GM18498 (cell line): Measurements from ENCODE around the gene CUZD1.
A peak's percentile ranks its signal among the peaks of the same experiment; 100 is the strongest.
"Not testable (repeated sequence)": the region's sequence is repeated elsewhere in the genome, so short reads cannot be mapped to it uniquely, and the experiment has no call there.

Experiments used
- ATAC-seq: cut with Tn5 transposase; IDR thresholded peaks from one replicate; pipeline ENCODE4 v1.9.1; 2021; ENCODE audit warnings: mild to moderate bottlenecking, moderate library complexity; ENCODE audit not compliant: unreplicated experiment

Gene CUZD1, protein sequence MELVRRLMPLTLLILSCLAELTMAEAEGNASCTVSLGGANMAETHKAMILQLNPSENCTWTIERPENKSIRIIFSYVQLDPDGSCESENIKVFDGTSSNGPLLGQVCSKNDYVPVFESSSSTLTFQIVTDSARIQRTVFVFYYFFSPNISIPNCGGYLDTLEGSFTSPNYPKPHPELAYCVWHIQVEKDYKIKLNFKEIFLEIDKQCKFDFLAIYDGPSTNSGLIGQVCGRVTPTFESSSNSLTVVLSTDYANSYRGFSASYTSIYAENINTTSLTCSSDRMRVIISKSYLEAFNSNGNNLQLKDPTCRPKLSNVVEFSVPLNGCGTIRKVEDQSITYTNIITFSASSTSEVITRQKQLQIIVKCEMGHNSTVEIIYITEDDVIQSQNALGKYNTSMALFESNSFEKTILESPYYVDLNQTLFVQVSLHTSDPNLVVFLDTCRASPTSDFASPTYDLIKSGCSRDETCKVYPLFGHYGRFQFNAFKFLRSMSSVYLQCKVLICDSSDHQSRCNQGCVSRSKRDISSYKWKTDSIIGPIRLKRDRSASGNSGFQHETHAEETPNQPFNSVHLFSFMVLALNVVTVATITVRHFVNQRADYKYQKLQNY

GRCh38 chr10:122845783-122846332 is at the start of gene CUZD1:
TSS of gene CUZD1 (minus strand) at chr10:122845857. CDS start at chr10:122845843, 14 bp downstream.
- ATAC-seq, result no peak

GRCh38 chr10:122894261-122894944 is 48.7 kb upstream of the CUZD1 start:
- no peak for ATAC-seq

GRCh38 chr10:122884166-122884565 is 38.5 kb upstream of the CUZD1 start:
- ATAC-seq, result no peak

GRCh38 chr10:122882766-122883165 is 37.1 kb upstream of the CUZD1 start:
- ATAC-seq, result no peak

GRCh38 chr10:122879339-122880273 is 33.9 kb upstream of the CUZD1 start, which contains the start of gene FAM24B:
TSS of gene FAM24B (minus strand) at chr10:122879581. CDS start at chr10:122850515, 29,066 bp downstream.
- ATAC-seq, result peak; percentile 80

- peak; percentile 25 for ATAC-seq
Measured at GRCh38 chr10:122878799-122879338, 33.2 kb upstream of the CUZD1 start.

DNA sequence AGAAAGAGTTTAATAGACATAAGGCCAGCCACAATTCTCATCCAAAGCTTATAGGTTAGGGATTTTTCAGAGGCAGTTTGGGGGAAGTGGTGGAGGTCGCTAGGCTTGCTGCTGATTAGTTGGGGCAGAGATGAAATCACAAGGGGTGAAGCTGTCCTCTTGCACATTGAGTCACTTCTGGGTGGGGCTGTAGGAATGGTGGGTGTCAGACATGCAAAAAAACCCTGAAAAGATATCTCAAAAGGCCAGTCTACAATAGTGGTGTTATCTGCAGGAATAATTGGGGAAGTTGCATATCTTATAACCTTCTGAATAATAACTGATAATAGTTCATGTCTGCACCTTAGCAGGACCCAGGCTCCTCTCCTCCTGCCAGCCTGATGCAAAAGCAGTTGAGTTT is 31.6 kb upstream of the CUZD1 start:
- no peak for ATAC-seq

GRCh38 chr10:122876467-122876855 is 30.8 kb upstream of the CUZD1 start:
- no peak for ATAC-seq

GRCh38 chr10:122875843-122876466 is 30.3 kb upstream of the CUZD1 start:
- ATAC-seq, result no peak

DNA sequence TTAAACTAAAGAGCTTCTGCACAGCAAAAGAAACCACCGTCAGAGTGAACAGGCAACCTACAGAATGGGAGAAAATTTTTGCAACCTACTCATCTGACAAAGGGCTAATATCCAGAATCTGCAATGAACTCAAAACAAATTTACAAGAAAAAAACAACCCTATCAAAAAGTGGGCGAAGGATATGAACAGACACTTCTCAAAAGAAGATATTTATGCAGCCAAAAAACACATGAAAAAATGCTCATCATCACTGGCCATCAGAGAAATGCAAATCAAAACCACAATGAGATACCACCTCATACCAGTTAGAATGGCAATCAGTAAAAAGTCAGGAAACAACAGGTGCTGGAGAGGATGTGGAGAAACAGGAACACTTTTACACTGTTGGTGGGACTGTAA is 26.3 kb upstream of the CUZD1 start:
- ATAC-seq, result not testable (repeated sequence)

GRCh38 chr10:122868768-122869167 is 23.1 kb upstream of the CUZD1 start:
- not testable (repeated sequence) for ATAC-seq

DNA sequence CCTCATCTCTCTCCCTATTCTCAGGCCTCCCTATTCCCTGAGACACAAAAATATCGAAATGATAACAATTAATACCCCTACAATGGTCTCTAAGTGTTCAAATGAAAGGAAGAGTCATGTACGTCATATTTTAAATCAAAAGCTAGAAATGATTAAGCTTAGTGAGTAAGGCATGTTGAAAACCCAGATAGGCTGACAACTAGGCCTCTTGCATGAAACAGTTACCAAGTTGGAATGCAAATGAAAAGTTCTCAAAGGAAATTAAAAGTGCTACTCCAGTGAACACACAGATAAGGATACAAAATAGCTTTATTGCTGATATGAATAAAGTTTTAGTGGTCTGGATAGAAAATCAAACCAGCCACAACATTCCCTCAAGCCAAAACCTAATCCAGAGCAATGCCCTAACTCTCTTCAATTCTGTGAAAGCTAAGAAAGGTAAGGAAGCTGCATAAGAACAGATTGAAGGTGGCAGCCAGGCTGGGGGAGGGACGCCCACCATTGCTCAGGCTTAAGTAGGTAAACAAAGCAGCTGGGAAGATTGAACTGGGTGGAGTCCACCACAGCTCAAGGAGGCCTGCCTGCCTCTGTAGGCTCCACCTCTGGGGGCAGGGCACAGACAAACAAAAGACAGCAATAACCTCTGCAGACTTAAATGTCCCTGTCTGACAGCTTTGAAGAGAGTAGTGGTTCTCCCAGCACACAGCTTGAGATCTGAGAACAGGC is 21.3 kb upstream of the CUZD1 start:
- not testable (repeated sequence) for ATAC-seq

DNA sequence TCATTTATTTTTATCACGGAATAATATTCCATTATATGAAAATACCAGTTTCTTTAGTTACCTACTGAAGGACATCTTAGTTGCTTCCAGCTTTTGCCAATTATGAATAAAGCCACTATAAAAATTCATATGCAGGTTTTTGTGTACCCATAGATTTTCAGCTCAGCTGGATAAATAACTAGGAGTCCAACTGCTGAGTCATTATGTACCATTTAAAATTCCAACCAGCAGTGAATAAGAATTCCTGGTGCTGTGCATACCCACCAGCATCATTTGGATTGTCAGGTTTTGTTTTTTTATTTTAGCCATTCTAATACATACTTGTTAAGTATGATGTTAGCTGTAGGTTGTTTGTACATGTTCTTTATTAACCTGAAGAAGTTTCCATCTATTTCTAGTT is 19.2 kb upstream of the CUZD1 start:
- no peak for ATAC-seq

DNA sequence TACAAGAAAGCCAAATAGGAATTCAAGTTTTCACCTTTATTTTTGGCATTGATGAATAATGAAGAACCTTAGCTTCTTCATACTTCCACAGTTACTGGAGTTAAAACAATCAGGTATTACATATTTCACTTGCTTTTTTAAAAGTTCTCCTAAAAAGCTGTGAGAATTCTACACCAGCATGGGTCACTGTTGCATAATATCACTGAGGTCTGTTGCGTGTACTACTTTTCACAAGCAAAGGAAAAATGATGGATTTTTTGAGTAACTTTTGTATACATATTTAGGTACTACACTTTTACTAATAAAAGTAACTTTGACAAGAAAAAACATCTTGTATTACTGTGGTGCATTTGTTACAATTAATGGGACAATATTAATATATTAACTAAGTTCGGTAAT is 18.5 kb upstream of the CUZD1 start:
- ATAC-seq, result no peak

DNA sequence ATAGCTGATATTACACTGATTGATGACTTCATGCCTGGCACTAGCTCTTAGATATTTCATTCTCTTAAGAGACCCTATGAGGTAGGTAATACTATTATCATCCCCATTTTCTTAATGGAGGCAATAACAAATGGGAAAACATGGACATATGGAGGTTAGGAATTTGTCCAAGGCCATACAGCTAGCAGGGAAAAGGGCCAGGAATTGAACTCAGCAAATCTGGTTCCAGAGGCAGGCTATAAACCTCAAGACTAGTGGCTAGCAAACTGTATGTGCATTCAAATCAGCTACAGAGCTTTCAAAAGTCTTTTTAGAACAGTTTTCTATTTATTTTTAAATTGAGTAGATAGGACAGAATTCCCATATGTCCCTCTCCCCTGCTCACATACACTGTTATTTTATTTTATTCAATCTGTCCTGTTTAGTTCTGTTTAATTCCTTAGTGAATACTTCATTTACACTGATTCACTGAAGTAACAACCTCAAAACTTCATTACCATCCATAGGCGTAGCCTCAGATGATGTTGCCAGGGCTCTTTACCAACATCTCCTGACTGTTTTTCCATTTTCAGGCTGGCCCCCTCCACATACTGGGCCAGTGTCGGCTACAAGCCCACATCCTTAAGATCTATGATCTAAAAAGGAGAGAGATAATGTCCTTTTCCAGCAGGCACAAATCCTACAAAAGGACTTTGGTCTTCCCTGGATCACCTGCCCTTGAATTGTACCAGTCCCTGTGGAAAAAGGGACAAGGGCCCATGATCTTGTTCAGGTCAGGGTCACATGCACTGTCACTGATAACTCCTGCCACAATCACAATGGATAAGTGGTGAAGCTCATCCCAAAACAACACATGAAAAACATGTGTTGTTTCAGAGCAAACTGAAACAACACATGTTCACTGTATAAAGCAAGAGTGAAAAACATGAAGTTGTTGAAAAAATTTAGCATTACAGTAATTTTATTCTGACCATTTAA is 17.8 kb upstream of the CUZD1 start:
- no peak for ATAC-seq

DNA sequence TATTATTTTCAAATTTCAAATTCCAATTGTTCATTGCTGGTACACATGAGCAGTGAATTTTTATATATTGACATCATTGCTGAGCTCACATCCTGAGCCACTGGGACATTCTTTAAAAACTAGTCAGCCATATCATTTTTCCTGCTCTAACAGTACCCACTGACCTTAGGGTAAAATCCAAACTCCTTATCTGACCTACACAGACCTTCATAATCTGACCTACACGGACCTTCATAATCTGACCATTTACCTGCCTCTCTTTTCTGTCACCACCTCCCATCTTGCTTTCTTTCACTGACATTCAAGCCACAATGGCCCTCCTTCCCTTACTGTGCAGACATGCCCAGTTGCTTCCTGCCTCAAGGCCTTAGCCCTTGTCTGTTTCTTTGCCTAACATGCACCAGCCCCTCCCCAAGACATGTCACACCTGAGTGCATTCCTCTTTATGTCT is 16.1 kb upstream of the CUZD1 start:
- no peak for ATAC-seq

GRCh38 chr10:122859527-122859926 is 13.9 kb upstream of the CUZD1 start:
- no peak for ATAC-seq

DNA sequence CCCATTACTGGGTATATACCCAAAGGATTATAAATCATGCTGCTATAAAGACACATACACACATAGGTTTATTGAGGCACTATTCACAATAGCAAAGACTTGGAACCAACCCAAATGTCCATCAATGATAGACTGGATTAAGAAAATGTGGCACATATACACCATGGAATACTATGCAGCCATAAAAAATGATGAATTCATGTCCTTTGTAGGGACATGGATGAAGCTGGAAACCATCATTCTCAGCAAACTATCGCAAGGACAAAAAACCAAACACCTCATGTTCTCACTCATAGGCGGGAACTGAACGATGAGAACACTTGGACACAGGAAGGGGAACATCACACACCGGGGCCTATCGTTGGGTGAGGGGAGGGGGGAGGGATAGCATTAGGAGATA is 12.4 kb upstream of the CUZD1 start:
- not testable (repeated sequence) for ATAC-seq
